ENCODE measurements around the gene IL9.

GRCh38 chr5:135921388-135921787, 25.7 kb upstream of the IL9 start:
- TF ChIP-seq POLR2AphosphoS5 (IDR thresholded peaks at IDR 0.05; ENCODE audit: borderline replicate concordance, low read depth, low read length) = no peak
- TF ChIP-seq EZH2 (IDR thresholded peaks at IDR 0.05) = no peak
